ENCODE measurements around the gene PDZD4.

The PDZD4 gene

DNA sequence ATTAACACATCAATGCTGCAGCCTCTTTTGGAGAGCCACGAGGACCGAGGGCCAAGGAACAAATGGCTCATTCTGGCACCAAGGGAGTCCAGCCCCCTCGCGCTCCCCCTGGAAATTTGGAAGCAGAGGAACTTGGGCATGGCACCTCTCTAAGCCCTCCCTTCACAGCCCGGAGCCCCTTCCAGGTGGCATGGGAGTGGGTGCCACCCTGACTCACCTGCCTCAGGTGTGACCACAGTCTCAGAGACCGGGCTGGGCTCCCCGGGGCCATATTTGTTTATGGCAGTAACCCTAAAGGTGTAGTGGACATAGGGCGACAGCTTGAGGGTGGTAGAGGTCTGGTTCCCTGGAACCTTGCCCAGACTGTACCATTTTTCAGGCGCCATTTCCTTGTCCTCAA is 36.8 kb upstream of the PDZD4 start:
- DNase-seq = no peak

DNA sequence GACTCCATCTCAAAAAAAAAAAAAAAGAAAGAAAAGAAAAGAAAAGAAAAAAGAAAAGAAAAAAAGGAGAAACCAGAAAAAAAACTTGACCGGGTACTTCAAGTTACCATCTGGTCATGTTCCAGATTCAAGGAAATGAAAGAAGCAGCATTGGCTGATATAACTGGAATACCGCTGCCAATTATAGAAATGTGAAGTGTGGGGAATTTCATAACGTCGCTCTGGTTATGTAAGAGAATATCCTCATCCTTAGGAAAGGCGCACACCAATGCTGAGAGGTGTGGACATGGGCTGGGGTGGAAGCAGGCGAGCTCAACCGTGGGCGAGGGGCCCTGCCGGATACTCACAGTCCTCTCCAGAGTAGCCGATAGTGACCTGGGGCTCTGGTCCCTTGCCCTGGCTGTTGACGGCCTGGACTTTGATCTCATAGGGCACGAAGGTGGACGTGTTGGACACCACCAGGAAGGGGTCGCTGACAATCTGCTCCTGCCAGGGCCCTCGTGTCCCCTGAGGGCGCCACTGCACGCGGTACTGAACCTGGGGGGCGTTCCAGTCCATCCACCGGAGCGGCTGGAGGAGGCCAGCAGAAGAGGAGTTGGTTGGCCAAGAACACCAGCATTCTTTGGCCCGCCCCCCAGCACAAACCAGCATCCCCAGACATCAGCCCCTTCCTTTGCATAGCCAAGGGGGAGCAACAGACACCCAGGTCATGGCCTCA is 36.1 kb upstream of the PDZD4 start:
- no peak for DNase-seq

DNA sequence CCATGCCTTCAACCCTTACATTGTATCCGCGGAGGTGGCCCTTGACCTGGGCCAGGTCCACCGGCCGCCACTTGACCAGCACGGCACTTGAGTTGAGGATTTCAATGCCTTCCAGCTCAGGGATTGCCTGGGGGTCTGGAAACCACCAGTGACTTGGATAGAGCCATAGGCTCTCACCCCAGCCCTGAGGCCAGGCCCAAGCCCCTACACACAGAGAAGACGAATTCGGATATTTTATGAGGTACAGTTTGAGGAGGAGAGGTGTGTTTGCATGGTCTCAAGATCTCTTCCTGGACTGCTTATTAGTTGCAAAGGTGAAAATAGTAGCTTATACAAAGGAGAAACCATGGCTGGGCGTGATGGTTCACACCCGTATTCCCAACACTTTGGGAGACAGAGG is 35.3 kb upstream of the PDZD4 start:
- DNase-seq = no peak

- no peak for DNase-seq
These were observed 34.9 kb upstream of the PDZD4 start for GRCh38 chrX:153865321-153865580.

DNA sequence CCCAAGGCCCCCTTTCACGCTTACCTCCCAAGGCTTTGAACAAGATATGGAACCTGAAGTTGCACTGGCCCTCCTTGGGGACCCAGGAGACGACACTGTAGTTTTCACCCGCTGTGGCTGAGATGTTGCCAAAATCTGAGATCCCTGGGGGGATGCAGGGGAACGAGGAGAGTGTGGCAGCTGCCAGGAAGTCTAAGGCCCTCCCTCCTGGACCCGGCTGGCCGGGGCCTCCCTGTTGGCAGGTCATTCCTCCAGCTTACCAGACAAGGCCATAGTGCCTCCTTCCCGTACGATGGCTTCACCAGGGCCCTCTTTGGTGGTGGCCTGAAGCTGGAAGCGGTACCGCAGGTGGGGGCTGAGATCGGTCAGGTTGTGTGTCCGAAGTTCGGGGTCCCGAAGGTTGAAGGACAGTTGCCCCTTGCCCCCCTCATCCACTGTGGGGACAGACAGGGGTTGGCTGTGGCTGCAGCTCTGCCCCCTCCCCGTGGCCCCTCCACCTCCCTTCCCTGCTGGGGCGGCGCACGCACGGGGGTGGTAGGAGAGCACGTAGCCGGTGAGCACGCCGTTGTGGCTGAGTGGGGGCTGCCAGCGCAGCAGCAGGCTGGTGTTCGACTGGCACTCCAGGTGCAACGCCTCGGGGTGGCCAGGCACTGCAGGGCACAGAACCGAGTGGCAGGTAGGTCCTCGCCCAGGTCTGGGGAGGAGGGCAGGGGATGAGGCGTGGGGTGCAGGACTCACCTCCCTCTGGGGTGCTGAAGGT is 34.4 kb upstream of the PDZD4 start:
- no peak for DNase-seq

DNA sequence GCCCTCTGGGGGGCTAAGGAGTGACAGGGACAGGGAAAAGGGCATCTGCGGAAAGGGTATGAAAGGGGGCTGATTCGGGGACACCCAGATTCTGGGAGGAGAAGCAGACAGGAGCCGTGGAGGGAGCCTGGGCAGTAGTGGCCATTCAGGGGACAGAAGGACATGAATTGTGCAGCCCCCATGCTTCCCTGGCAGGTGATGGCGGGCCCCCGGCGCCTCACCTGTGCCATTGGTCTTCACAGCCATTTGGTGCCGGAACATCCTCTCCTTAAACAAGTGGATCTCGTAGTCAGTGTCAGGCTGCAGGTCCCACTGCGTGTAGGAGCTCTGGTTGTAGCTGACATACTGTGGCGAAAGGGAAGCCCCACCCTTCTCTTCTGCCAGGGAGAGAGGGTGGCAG is 33.8 kb upstream of the PDZD4 start:
- no peak for DNase-seq

GRCh38 chrX:153863251-153863991 is 33.1 kb upstream of the PDZD4 start:
- DNase-seq = no peak

DNA sequence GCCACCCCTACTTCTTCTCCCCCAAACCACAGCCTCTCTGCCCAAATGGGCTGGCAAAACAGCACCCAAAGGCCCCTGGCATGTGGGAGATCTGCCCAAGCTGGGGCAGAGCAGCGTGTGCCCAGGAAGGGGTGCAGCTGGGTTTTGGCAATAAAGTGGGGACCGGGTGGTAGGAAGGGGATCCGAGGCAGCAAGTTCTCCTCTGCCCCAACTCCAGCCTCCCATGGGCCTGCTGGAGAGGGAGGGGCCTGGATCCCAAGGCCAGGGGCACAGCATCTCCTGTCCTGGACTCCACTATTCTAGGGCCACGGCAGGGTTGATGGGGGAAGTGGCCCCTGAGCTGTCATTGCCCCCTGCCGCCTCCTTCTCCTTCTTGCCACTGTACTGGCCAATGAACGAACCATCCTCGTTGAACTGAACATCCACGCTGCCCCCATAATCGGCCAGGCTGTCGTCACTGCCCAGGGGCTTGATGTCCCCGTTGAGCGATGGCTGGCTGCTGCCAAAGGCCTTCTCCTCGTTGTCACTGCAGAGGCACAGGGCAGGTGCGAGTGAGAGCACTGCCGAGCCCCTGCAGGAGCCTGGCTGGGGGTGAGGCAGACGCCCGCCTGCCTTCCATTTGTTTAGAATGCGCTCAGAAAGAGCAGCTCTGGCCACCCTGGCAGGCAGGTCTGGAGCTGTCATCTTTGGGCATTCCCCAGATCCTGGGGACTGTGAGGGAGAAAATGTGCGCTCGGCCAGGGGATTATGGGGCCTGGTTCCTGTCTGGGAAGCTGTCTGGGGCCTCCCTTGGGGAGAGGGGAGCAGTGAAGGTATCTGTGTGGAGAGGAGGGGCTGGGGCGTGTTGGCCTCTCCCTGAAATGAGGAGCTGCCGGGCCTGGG is 32.3 kb upstream of the PDZD4 start:
- no peak for DNase-seq

- DNase-seq = no peak
These were observed 31.5 kb upstream of the PDZD4 start for GRCh38 chrX:153861733-153862310.

- DNase-seq = no peak
These were observed 30.8 kb upstream of the PDZD4 start for GRCh38 chrX:153861151-153861550.

GRCh38 chrX:153857348-153857903 is 27.1 kb upstream of the PDZD4 start:
- DNase-seq = no peak

GRCh38 chrX:153854702-153855101 is 24.4 kb upstream of the PDZD4 start:
- no peak for DNase-seq

DNA sequence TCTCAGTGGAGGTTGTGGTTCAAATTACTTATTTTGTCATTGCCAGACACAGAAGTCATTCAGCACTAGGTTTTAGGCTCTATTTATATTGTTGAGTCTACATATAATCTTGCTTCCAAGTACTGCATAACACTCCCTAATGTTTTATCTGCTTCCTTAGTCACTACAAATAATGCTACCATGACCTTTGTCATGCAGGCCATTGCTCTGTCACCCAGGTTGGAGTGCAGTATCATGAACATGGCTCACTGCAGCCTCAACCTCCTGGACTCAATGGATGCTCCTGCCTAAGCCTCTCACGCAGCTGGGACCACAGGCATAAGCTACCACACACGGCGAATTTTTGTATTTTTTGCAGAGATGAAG is 23.5 kb upstream of the PDZD4 start:
- no peak for DNase-seq

DNA sequence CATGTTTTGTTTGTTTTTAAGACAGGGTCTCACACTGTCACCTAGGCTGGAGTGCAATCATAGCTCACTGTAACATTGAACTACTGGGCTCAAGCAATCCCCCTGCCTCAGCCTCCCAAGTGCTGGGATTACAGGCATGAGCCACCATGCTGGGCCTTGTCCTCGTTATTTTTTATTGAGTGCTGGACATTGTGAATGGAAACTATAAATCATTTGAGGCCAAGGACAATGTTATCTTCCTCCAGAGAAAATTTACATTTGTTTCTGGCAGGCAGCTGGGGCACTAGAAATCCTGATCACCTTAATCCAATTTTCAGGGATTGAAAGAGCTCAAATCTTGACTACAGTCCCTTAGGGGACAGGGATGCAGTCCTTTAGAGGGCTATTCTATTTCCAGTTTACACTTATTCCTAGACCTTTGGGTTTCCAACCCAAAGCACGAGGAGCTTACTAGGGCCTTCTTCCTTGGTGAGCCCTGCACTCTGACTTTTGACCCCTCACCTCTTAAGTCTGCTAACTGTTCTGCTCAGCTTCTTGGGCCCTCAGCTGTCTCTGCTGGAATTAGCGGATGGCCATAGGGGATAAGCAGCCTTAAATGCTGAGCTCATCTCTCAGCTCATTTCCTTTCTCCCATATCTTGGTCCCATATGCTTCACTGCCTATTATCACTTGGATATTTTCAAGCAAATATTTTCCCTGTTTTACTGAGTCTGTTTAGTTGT is 23.0 kb upstream of the PDZD4 start:
- DNase-seq = no peak

DNA sequence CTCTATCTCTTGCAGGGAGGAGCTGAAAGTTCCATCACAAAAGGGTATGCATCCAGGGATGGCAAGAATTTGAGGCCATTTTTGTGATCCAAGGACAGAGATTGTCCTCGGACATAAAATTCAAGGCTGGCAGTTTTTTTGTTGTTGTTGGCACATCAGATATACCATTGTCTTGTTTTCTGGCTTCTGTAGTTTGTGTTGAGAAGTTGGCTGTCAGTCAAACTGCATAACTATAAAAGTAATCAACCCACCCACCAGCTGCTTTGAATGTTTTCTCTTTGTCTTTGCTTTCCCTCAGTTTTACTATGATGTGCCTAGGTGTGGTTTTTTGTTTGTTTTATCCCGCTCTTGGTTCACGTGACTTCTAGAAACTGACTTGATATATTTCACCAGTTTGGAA is 21.6 kb upstream of the PDZD4 start:
- no peak for DNase-seq

DNA sequence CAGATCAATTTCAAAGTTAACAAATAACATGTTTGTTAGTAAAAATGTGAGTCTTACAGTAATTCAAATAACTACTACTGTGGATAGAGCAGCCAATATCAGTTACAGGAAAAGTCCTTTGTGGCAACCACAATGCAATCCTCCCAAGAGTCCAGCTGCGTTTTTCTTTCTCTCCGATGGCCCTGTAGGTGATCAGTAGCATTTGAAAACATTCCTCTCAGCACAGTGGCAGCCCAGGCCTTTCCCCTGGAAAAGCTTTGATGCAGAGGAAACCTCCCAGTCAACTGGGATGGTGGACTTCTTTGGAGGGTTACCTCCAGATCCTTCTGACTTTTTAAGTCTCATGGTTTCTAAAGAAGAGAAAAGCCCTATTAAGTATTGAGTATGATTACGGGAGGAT is 18.0 kb upstream of the PDZD4 start:
- no peak for DNase-seq

- no peak for DNase-seq
These were observed 15.5 kb upstream of the PDZD4 start for GRCh38 chrX:153845842-153846241.

GRCh38 chrX:153845195-153845594 is 14.9 kb upstream of the PDZD4 start:
- no peak for DNase-seq

DNA sequence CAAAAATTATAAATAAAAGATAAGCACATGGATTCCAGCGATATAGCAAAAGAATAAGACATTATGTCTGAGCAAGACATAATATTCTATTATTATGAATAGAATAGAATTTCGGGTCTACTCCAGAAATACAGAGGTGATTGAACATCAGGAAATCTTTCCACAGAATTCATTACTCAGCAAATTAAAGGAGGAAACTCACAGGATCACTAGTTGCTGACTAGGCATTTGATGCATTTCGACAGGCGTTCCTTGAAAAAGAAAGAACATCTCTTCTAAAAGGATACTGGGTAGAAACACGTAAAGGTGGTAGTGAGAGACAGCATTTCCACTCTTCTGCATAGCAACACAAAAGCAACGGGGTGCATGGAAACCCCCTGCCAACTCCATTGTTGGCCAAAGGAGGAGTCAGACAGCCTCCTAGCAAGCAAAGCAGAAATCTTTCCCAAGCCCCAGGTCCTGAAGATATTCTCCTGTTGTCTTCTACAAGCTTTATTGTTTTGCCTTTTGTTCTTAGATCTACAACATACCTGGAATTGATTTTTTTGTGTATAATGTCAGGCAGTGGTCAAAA is 14.3 kb upstream of the PDZD4 start:
- no peak for DNase-seq

GRCh38 chrX:153836921-153837320 is 6.6 kb upstream of the PDZD4 start:
- no peak for DNase-seq

DNA sequence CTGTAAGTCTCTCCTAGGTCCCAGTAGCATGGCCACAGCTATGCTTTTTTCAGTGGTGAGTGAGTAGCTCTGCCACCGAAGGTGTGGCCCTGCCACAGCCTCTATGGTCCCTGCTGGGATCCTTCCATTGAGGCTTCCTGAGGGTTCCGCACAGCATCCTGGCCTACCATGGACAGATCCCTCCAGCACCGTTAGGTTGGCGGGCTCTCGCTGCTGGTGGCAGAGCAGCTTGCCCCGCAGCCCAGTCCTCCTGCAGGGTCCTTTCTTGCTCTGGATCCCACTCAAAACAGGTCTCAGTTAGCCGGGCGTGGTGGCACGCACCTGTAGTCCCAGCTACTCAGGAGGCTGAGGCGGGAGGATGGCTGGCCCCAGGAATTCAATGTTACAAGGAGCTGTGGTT is 2.4 kb upstream of the PDZD4 start:
- no peak for DNase-seq

Measured in activated effector memory CD4-positive, alpha-beta T cell treated with anti-CD3 and anti-CD28 coated beads, Interleukin-2, amount 50 U/mL, for 16 hours (primary cell).